ENCODE measurements around the gene TICRR.

TICRR gene

GRCh38 chr15:89613031-89613430 is 37.8 kb downstream of the TICRR start:
- no peaks in the 10 kb centered on the region for H3K27me3 ChIP-seq
- no peaks in the 10 kb centered on the region for H3K9me3 ChIP-seq
- peaks cover 62% of the 10 kb centered on the region for H3K36me3 ChIP-seq
- TF ChIP-seq CTCF (IDR thresholded peaks at IDR 0.05): no peak
- H3K27ac ChIP-seq: no peak overlapping the region
- no peaks in the 10 kb centered on the region for H3K4me1 ChIP-seq (ENCODE audit: control insufficient read depth in 1 of 2, insufficient read depth in 1 of 2, low read depth in 1 of 2, low read length in 1 of 2)
- no peak overlapping the region for H3K4me3 ChIP-seq (ENCODE audit: low read depth in 1 of 2, low read length in 1 of 2)

- Histone ChIP-seq H3K36me3 (peaks cover 67% of the 10 kb centered on the region), H3K4me1 (ENCODE audit: control insufficient read depth in 1 of 2, insufficient read depth in 1 of 2, low read depth in 1 of 2, low read length in 1 of 2) (no peaks in the 10 kb centered on the region), H3K27me3 (no peaks in the 10 kb centered on the region), H3K4me3 (ENCODE audit: low read depth in 1 of 2, low read length in 1 of 2) (no peak overlapping the region), H3K9me3 (no peaks in the 10 kb centered on the region), H3K27ac (no peak overlapping the region)
- no peak for TF ChIP-seq CTCF (IDR thresholded peaks at IDR 0.05)
Observed at GRCh38 chr15:89614164-89614563, 38.9 kb downstream of the TICRR start.

- Histone ChIP-seq H3K4me1 (ENCODE audit: control insufficient read depth in 1 of 2, insufficient read depth in 1 of 2, low read depth in 1 of 2, low read length in 1 of 2) (no peaks in the 10 kb centered on the region), H3K36me3 (peaks cover 68% of the 10 kb centered on the region), H3K4me3 (ENCODE audit: low read depth in 1 of 2, low read length in 1 of 2) (no peak overlapping the region), H3K9me3 (no peaks in the 10 kb centered on the region), H3K27ac (no peak overlapping the region), H3K27me3 (no peaks in the 10 kb centered on the region)
- no peak for TF ChIP-seq CTCF (IDR thresholded peaks at IDR 0.05)
Observed at GRCh38 chr15:89615135-89615534, 39.9 kb downstream of the TICRR start.

GRCh38 chr15:89616228-89616627 is 41.0 kb downstream of the TICRR start:
- H3K4me1 ChIP-seq (ENCODE audit: control insufficient read depth in 1 of 2, insufficient read depth in 1 of 2, low read depth in 1 of 2, low read length in 1 of 2): no peaks in the 10 kb centered on the region
- H3K27ac ChIP-seq: no peak overlapping the region
- no peak for TF ChIP-seq CTCF (IDR thresholded peaks at IDR 0.05)

GRCh38 chr15:89621547-89621946 is 46.3 kb downstream of the TICRR start:
- Histone ChIP-seq H3K4me3 (ENCODE audit: low read depth in 1 of 2, low read length in 1 of 2) (no peak overlapping the region), H3K9me3 (no peaks in the 10 kb centered on the region), H3K36me3 (peaks cover 94% of the 10 kb centered on the region), H3K4me1 (ENCODE audit: control insufficient read depth in 1 of 2, insufficient read depth in 1 of 2, low read depth in 1 of 2, low read length in 1 of 2) (no peaks in the 10 kb centered on the region), H3K27me3 (no peaks in the 10 kb centered on the region), H3K27ac (no peak overlapping the region)
- TF ChIP-seq CTCF (IDR thresholded peaks at IDR 0.05): no peak

More at GRCh38 chr15:89616228-89616627, 41.0 kb downstream of the TICRR start:
- no peak overlapping the region for H3K4me3 ChIP-seq (ENCODE audit: low read depth in 1 of 2, low read length in 1 of 2)
- no peaks in the 10 kb centered on the region for H3K27me3 ChIP-seq
- no peaks in the 10 kb centered on the region for H3K9me3 ChIP-seq
- peaks cover 71% of the 10 kb centered on the region for H3K36me3 ChIP-seq

GRCh38 chr15:89623165-89623564 is 47.9 kb downstream of the TICRR start:
- no peaks in the 10 kb centered on the region for H3K4me1 ChIP-seq (ENCODE audit: control insufficient read depth in 1 of 2, insufficient read depth in 1 of 2, low read depth in 1 of 2, low read length in 1 of 2)
- no peaks in the 10 kb centered on the region for H3K27me3 ChIP-seq
- H3K27ac ChIP-seq: no peak overlapping the region
- H3K4me3 ChIP-seq (ENCODE audit: low read depth in 1 of 2, low read length in 1 of 2): no peak overlapping the region
- H3K9me3 ChIP-seq: no peaks in the 10 kb centered on the region
- no peak for TF ChIP-seq CTCF (IDR thresholded peaks at IDR 0.05)
- H3K36me3 ChIP-seq: peaks cover 98% of the 10 kb centered on the region

All from neutrophil (primary cell).